Putamen (tissue), 1 donor: ENCODE measurements around the gene CHADL.
A peak's percentile ranks its signal among the peaks of the same experiment; 100 is the strongest.
"Not testable (repeated sequence)": the region's sequence is repeated elsewhere in the genome, so short reads cannot be mapped to it uniquely, and the experiment has no call there.

ENCODE experiments used
- DNase-seq: peaks from one replicate; pipeline ENCODE4 v3.0.0-alpha.2; 2016; ENCODE audit warnings: low spot score

Gene CHADL

GRCh38 chr22:41240377-41241132 is at the start of gene CHADL:
Gene CHADL, minus strand, starts transcription at chr22:41240931. Its CDS starts 50 bp downstream, at chr22:41240881.
- DNase-seq: peak; percentile 98

- DNase-seq: no peak
These were observed 48.9 kb upstream of the CHADL start for GRCh38 chr22:41289671-41290070.

GRCh38 chr22:41288245-41288946 is 47.7 kb upstream of the CHADL start:
- no peak for DNase-seq

GRCh38 chr22:41286639-41287091 is 45.9 kb upstream of the CHADL start:
- DNase-seq: no peak

GRCh38 chr22:41285820-41286638 is 45.3 kb upstream of the CHADL start, which contains the start of gene RANGAP1:
Gene RANGAP1, minus strand, starts transcription at chr22:41286187. Its CDS starts 5,143 bp downstream, at chr22:41281044.
- peak; percentile 99 for DNase-seq

GRCh38 chr22:41285441-41285819 is 44.7 kb upstream of the CHADL start:
- peak; percentile 80 for DNase-seq

- DNase-seq: no peak
These were observed 43.7 kb upstream of the CHADL start for GRCh38 chr22:41284465-41284864.

GRCh38 chr22:41280854-41281253 is 40.1 kb upstream of the CHADL start:
- DNase-seq: no peak

GRCh38 chr22:41280065-41280464 is 39.3 kb upstream of the CHADL start:
- DNase-seq: no peak

GRCh38 chr22:41274856-41275255 is 34.1 kb upstream of the CHADL start:
- peak; percentile 80 for DNase-seq

- DNase-seq: no peak
These were observed 32.4 kb upstream of the CHADL start for GRCh38 chr22:41273128-41273527.

- no peak for DNase-seq
These were observed 31.1 kb upstream of the CHADL start for GRCh38 chr22:41271787-41272186.

- DNase-seq: no peak
These were observed 27.2 kb upstream of the CHADL start for GRCh38 chr22:41267958-41268357.

GRCh38 chr22:41264408-41264941 is 23.7 kb upstream of the CHADL start:
- DNase-seq: peak; percentile 91

GRCh38 chr22:41263704-41264103 is 23.0 kb upstream of the CHADL start:
- DNase-seq: peak; percentile 52

GRCh38 chr22:41262250-41262765 is 21.6 kb upstream of the CHADL start:
- DNase-seq: no peak

GRCh38 chr22:41261541-41262249 is 21.0 kb upstream of the CHADL start:
- no peak for DNase-seq

GRCh38 chr22:41260871-41261270 is 20.1 kb upstream of the CHADL start:
- no peak for DNase-seq

- DNase-seq: not testable (repeated sequence)
These were observed 19.0 kb upstream of the CHADL start for GRCh38 chr22:41259756-41260155.

GRCh38 chr22:41257696-41258095 is 17.0 kb upstream of the CHADL start:
- no peak for DNase-seq
